ENCODE results near the gene IL16.

GRCh38 chr15:81316267-81316666 lies 119.6 kb downstream of the IL16 start:
- TF ChIP-seq EZH2 (IDR thresholded peaks at IDR 0.05; ENCODE audit: insufficient read depth, poor library complexity, severe bottlenecking), result no peak
- no peak for TF ChIP-seq EZH2phosphoT487 (IDR thresholded peaks at IDR 0.05; ENCODE audit: insufficient read depth, low read depth)
